H1 (cell line): Measurements from ENCODE around the gene DIPK2B. TPM values are rescaled to one million over a fixed set of nuclear protein-coding genes. Genes with fewer than 3 reads are reported as not detected.

Experiments
- CTCF ChIP-seq, 3 experiments: IDR thresholded peaks; 1 replicate in 2 of 3; 2 replicates in 1 of 3; pipeline versions ENCODE4 v1.5.1 to v1.6.1; 2011; ENCODE audit warnings: low read length in 3 of 3, mild to moderate bottlenecking in 3 of 3, inconsistent platforms in 2 of 3, low read depth in 1 of 3, moderate library complexity in 1 of 3; ENCODE audit not compliant: insufficient read depth in 1 of 3; ENCODE audit errors: control extremely low read depth in 1 of 3
- PHF8 ChIP-seq: fragments of 200-600 bp; sonication (generic); conservative IDR thresholded peaks from 2 replicates; pipeline ENCODE4 v1.7.1; 2012; ENCODE audit warnings: low read depth, mild to moderate bottlenecking, inconsistent platforms, low read length, moderate library complexity
- RAD21 ChIP-seq, 2 experiments: IDR thresholded peaks in 1 of 2; conservative IDR thresholded peaks in 1 of 2; 2 replicates each; pipeline ENCODE4 v1.6.1; 2011; ENCODE audit warnings: low read depth in 2 of 2, low read length in 2 of 2, improper control_type of control experiment in 1 of 2, inconsistent platforms in 1 of 2, mild to moderate bottlenecking in 1 of 2, moderate library complexity in 1 of 2
- SIRT6 ChIP-seq: IDR thresholded peaks from one replicate; pipeline ENCODE4 v1.7.1; 2012; ENCODE audit warnings: low read length, inconsistent platforms
- TEAD4 ChIP-seq: IDR thresholded peaks from 2 replicates; pipeline ENCODE4 v1.6.1; 2012; ENCODE audit warnings: low read depth, low read length, inconsistent platforms, mixed read lengths
- ZNF274 ChIP-seq: IDR thresholded peaks from 2 replicates; pipeline ENCODE4 v1.7.0; 2012; ENCODE audit warnings: low read length, borderline replicate concordance; ENCODE audit errors: extremely low read depth
- polyA plus RNA-seq, 7 experiments: library from polyadenylated mRNA; depleted of rRNA in 3 of 7; stranded (reverse) in 5 of 7; unstranded in 2 of 7; fragments of >200 nt in 5 of 7; fragments of 200-250 nt in 2 of 7; gene quantifications; 1 replicate in 5 of 7; 2 replicates in 1 of 7; 4 replicates in 1 of 7; pipeline versions ENCODE4 v1.2.1 to v1.2.3, GENCODE V29; 2011 to 2013; ENCODE audit warnings: missing spikeins in 2 of 7, mixed read lengths in 2 of 7
- total RNA-seq: library from RNA; stranded (reverse); fragmentation: NEBNext Ultra II Directional; extraction: Animal tissue kit (Norgen Biotek cat#: 25700); gene quantifications from 2 replicates; pipeline ENCODE4 v1.2.1, GENCODE V29; 2021

The DIPK2B gene
- total and polyA plus RNA-seq, 2 of the 8 experiments (the other 6 are each of a cell fraction or from before 2014, with no cell fraction given): not detected

GRCh38 chrX:45230410-45230809 lies 29.7 kb upstream of the DIPK2B start (continued):
- no peak for TF ChIP-seq CTCF (IDR thresholded peaks at IDR 0.05; ENCODE audit: control extremely low read depth in 1 of 3, insufficient read depth in 1 of 3, low read depth in 1 of 3, low read length in 3 of 3)
- no peak for TF ChIP-seq RAD21 (IDR thresholded peaks at IDR 0.05 in 1 of 2, conservative IDR thresholded peaks at IDR 0.05 in 1 of 2; ENCODE audit: low read depth in 2 of 2, low read length in 2 of 2)
- no peak for TF ChIP-seq SIRT6
- TF ChIP-seq PHF8: no peak
- TF ChIP-seq TEAD4: no peak
- TF ChIP-seq ZNF274: no peak
